Stimulated activated CD8-positive, alpha-beta memory T cell treated with anti-CD3 and anti-CD28 coated beads, Interleukin-4, amount 100 ng/mL, for 48 hours (primary cell): ENCODE measurements around the gene ADM.
A peak's percentile ranks its signal among the peaks of the same experiment; 100 is the strongest.

Source experiments
- DNase-seq: peaks from one replicate; pipeline ENCODE4 v3.0.0-alpha.2; 2020

ADM gene

DNA sequence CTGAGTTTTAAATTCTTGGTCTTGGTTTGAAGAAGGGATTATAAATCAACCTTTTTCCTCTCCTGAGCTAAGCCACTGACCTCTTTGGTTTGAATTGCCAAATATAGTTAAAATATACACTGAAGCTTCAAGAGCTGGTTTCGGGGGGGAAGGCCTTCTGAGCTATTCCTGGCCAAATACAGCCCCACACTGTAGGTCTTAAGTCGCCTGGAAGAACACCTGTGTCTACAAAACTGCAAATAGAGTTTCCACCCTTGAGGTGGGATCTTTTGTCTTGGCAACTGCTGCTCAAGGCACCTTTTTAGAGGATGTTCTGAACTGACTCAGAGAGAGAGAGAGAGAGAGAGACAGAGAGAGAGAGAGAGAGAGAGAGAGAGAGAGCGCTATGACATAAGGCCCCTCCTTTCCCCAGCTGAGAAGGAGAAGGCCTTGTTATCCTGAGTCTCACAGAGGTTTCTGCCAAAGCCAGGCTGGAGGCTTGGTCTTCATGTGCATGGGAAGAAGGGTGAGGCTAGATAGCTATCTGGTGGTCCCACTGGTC is 5.5 kb downstream of the ADM start:
- DNase-seq = no peak

DNA sequence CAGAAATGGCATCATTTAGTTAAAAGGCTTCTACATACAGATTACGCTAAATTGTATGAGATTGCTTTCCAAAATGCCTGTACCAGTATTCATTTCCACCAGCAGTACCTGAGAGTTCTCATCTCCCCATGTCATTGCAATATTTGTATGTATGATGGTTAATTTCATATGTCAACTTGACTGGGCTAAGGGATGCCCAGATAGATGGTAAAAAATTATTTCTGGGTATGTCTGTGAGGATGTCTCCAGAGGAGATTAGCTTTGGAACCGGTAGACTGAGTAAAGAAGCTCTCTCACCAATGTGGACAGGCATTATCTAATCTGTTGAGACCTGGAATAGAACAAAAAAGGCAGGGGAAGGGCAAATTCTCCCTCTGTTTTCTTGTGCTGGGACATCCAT is 6.9 kb downstream of the ADM start:
- no peak for DNase-seq

DNA sequence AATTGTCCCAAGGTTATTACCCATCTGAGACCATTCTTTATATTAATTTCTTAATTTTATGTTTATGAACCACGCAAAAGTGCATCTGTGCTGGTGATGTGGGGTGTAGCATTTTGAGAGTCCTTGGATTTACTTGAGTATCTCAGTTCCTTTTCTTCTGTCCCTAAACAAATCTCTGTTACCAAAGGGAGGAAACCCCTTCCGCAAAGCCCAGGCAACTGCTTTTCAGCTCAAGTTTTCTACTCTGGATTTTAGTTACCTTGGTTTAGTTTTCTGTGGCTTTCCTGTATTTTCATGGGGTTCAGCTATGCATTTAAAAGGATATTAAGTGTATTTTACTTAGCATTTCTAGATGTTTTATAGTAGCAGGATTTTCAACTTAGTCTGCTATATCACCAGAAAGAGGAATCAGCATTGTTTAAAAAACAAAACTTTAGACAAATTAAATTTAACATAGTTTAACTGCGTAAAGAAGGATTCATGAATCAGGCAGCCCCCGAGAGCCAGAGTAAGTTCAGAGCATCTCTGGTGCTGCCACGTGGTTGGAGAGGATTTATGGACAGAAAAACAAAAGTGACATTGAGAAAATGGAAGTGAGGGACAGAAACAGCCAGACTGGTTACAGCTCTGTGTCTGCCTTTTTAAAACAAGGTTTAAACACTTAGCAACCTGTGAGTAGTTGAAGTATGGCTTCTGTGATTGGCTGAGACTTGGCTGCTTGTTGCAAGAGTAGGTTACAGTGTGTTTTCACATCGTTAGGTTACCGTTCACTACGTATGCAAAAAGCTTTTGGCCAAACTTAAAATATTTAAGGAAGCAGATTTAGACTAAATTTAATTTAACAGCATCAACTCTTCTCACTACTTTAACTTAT is 9.6 kb downstream of the ADM start:
- no peak for DNase-seq

DNA sequence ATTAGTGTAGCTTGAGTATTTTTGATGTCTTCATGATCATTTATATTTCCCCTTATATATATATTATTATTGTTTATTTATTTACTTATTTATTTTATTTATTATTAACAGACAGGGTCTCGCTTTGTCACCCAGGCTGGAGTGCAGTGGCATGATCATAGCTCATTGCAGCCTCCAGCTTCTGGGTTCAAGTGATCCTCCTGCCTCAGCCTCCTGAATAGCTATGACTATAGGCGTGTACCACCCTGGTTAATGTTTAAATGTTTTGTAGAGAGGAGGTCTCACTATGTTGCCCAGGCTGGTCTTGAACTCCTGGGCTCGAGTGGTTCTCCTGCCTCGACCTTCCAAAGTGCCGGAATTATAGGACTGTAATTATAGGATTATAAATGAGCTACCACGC is 10.2 kb downstream of the ADM start:
- DNase-seq = no peak

DNA sequence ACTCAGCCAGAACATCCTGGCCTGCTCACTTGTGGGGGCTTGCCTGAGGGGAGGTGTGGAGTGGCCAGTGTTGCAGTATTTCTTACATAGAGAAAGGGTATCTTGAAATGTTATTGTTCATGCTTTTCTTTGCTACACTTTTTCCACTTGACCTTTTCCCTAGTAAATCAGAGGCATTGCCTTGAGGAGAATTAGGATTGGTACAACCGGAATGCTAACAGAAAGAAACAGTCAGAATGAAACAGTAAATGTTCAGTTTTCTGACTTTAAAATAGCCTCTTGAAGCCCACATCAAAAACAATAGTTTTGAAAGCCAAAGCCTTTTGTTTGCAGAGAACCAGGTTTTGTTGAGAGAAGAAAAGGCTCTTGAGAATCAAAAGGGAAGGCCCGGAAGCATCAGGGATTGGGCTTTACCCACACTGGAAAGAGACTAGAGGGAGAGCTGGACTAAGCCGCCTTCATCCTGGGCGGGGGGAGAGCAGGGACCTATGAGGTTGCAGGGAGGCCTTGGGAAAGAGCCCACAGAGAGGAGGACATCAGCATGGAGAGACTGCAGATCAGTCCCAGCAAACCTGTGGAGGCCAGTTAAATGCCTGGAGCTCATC is 12.4 kb downstream of the ADM start:
- no peak for DNase-seq

DNA sequence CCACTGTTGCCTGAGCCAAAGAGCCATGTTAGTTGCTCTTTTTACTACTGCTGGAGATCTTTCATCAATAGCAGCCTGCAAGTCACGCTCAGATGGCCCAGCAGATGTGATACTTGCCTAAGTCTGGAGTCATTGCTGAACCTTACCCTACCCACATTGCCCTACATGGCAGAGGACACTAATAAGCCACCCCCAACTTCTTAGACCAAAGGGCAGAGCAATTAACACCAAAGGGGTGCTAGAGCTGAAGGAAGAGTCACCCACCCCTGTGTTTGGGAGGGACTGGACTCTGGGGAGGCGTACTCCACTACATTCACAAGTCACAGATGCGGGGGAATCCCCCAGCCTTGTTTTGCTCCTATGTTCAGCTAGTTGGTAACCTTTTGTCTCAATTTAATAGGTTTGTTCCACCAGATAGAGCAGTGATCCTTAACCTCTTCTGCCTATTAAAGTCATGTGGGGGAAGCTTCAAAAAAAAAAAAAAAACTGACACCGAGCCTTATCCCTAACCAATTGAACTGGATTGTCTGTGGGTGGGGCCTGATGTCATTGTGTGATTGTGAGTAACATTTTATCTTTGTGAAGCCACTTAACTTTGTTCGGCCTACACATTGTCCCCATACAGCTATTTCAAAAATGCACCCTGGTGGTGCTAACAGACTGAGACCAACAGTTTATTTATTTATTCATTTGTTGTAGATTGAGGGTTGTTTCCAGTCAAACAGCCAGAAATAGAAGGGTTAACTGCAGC is 13.1 kb downstream of the ADM start:
- no peak for DNase-seq

DNA sequence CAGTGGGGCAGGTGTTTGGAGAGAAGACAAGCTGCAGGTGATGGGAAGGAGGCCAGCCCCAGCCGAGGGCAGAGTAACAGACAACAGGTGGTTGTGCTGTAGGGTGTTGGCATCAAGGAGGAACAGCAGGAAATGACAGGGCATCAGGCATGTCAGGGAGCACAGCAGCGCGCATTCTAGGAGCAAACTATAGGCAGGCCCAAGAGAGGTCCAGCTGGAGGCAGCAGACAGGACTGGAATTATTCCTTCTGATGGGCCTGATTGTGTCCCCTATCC is 13.6 kb downstream of the ADM start:
- no peak for DNase-seq

DNA sequence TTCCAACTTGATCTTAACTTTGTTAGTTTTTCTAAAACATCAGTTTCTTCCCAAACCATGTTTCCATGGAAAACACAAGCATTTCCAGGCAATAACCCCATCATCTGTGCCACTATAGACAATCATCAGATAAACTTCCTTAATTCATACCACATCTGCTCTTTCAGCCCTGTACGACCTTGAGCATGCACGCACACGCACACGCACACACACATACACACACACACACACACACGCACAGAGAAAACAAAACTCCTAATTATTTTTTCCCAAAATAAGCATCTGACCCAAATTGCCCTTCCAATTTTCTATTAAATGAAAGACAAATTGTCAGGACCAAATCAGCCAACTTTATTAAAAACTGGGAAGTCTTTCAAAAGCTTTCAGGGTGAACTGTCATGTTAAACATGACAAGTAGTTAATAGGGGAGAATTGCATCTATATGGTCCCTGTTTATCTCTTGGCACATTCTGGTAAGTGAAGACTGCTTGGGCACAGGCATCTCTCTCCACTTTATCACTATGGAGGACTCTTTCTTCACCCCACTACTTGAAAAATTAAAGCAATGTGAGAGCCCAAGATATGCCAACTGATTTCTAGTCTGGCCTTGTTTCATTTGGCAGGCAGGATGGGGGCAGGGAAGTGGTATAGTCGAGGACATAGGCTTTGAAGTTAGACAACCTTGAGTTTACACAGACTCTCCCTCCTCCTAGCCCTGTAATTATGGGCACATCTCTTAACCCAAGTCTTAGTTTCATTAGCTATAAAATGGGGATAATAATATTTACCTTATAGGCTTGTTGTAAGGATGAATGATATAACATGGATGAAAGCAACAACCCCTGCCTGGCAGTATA is 15.1 kb downstream of the ADM start:
- DNase-seq = no peak

DNA sequence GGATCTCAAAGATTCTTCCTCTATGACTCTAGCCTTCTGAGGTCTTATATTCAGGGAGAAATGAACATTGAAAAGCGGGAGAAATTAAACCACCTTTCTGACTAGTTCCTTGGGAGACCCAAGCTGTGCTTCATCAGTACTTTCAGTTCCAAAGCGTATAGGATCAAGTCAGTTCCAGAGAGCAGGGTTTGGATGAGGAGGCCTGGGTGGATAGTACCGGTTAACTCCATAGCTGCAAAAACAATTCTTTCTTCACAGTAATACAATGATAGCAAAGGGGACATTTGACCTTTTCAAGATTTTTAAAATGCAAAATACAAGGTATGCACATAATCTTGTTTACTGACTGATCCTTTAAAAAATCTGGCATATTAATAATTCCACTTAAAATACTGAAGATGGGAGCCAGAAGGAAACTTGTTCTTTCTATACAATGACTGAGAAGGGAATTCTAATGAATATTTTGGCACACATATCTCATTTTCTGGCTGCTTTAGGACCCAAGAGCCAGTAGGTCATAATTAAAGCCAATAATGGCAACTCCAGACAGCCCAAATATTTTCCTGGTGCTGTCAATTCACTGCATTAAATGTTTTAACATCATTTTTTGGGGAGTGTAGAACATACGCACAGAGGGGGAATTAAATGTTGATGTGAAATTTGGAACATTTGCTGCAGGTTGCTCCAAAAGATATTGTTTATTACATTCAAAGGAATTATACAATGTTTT is 16.0 kb downstream of the ADM start:
- DNase-seq = no peak

DNA sequence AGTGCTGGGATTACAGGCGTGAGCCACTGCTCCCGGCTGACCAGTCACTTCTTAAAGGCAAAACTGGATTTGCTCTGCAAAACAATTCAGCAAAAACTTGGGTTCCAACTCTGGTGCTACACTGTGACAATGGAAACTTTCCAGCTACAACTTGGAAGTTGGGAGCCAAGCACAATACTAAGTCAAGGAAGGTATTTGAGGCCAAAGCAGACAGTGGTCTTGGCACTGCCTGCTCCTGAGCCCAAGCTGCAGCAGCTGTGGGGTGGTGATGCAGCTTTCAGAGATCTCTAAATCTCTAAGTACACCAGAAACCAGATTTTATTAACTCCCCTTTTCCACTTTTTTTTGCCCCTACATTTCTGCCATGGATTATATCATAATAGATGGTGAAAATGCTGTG is 17.5 kb downstream of the ADM start:
- no peak for DNase-seq

DNA sequence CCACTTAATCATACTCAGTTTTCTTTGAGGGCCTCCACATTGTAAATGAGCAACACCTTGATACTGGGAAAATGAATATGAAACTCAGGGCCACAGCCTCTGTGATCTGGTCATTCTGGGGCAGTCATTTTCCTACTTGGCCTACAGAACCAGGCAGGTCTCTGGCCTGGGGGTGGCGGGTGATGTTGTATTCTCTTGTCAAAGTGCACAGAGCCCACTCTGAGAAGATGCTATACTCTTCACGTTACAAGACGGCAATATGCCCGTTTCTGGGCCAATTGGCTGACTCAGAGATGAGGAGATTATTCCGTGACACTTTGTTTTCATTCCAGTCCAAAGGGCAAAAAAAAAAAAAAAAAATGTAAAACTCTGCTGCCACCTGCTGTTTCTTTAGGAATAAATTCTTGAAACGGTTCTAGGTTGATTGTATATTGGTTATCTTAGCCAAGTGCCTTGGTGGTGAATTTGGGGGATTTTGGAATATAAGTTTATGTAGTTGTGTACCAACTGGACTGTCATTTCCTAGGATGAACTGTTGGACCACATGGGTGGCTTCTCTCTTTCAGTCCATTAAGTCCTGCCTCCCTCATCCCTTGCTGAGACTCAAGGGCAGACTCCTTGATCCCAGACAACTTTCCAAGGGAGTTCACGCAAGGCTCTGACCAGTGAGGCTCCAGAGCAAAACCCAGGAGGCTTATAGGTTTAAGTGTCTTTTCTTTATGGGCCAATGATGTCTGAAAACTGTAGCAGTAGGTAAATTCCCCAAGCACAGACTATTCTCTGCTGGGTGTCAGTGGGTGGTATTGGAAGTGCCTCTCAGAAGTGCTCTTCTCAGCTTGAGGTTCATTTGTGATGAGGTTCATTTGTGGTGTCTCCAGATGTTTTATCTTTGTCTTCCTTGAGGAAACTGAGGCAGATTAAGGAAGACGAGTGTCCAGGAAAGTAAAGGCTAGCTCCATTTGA is 18.2 kb downstream of the ADM start:
- peak; percentile 50 for DNase-seq

DNA sequence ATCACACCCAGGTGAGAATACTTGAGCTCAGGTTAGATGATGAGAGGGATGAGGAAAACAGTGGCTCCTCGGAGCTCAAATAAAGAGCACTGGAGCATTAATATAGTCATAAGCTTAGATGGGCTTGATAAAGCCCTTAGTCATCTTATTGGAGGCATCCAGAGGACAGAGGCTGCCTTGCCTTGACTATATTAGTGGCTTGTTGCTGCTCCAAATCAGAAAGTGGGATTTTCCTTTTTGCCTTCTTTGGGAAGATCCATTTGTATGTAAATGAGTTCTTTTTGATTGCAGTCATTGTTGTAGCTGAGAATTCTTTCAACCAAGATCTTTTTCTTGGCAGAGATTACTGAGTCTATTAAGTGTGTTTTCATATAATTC is 18.9 kb downstream of the ADM start:
- no peak for DNase-seq

DNA sequence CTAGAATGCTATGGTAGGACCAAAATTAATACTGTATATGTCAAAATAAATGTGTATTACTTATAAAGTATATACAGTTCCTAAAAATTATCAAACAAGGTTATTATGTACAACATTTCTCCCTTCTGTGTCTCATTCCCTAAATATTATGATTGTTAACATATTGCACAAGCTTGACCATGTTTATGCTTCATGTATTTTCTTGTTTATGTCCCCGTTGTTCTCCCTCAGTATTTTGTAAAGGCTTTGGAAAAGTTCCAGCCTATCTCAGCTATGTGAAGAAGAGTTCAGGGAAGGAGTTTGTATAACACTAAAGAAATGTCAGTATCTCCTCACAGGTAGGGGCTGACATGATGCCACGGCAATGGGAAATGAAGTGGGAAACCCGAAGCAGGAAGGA is 19.6 kb downstream of the ADM start:
- no peak for DNase-seq

DNA sequence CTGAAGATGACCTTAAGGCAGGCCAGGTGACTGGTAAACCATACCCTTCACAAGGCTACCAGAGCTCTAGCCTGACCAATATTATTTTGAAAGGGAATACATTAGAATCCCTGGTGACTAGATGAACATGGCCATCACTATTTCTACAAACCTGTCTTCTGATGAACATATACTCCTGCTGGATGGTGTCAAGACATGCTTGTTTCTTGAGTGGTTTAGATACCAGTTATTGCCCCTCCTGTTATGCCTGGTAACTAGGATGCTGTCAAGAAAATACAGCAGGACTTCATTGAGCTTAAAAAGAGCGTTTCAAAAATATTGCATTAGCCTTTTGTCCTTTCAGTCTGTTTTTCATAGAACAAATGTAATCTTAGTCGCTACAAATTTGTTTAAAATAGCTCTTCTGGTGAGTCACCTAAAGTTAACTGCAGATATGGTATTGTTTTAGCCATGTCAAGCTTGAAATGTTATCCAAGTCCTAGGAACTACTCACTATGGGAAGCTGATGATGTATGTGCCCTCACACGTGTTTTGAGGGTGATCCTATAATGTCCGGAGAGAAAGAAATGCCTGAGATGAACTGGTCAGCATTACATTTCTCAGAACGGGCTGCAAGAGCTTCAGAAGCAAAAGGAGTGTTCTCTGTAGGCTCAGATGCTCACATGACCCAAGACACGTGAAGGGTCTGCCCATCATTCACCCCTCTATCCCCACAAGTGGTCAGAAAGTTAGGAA is 20.6 kb downstream of the ADM start:
- no peak for DNase-seq

DNA sequence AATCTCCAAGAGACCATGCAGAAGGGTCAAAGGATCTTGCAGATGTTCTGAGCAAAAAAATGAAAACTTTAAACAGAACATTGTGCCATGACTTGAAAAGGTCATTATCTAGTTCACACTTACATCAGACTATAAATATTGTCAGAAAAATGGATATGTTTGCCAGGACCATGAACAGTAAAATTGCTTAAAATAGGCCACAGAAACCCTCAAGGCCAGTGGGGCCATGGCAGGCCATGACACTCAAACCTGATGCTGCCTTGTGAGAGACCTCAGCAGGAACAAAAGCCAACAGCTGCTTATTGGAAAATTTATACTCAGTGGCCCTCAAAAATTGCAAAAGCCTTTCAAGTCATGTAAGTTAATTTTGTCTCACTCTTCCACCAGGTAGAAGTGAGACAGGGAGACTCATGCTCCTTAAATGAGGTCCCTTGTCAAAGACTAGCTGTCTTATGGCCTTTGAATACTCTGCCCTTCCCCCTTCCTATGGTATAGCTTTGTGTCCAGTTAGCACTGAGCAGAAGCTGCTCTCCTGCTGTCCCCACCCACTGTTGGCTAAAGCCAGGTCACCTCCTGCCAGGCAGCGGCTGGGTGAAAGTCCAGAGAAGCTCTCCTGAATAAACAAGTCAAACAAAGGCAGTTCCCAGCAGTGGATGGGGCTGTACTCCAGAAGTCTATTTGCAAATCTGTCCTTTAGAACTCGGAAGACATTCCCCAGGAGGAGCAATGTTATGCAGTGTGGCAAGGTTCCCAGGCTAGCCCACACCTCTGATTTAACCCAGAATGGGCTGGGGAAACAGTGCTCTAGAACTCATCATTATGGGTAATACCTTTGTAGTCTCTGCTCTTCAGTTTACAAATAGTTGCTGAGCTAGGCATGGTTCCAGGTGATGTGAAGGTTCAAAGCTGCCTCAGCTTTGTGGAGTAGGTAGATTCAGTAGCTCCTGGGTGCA is 21.4 kb downstream of the ADM start:
- DNase-seq = no peak

DNA sequence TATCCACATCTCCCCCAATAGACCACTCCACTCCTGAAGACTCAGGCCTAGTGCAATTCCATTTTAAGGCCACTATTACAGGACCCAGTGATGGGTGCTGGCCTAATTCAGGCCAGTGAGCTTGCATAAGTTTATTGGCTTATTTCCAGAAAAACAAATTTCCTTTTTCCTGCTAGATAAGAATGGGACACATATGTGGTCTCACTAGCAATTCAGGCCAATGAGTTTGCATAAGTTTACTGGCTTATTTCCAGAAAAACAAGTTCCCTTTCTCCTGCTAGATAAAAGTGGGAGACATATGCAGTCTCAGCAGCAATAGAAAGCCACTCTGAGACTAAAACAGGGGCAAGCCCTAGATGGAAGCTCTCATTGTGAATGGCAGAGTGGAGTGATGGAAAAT is 22.4 kb downstream of the ADM start:
- DNase-seq = no peak

DNA sequence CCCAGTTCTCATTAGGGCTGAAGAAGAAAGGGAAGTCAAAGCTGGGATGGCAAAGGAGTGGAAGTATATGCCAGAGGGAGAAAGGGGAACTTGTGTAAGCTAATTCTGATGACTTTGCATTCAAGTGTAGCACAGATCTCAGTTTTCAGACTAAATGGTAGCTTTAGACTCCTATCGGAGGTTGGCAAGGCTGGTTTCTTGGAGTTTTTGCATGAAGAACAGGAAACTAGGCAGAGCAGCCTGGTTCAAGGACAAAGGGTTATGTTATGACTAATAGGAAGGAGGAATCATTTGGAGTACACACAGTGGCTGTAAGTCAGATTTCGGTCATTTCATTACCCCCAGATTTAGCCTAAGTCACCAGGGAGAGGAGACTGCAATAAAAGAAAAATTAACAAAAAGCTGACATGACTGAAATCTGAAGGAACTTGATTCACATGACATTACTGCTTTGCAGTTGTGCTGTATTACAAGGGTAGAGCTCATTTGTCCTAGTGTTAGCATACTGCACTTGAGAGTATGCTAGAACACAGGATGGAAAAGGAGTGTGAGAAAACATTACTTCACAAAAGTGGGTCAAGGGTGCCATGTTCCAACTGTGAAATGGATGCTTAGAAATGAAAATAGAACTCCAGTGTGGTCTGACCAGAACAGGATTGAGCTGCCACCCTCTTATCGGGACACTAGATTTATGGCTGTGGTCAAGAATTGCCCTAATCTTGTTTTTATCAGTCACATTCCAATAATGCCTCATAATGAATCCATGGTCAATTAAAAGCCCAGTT is 23.6 kb downstream of the ADM start:
- DNase-seq = no peak

DNA sequence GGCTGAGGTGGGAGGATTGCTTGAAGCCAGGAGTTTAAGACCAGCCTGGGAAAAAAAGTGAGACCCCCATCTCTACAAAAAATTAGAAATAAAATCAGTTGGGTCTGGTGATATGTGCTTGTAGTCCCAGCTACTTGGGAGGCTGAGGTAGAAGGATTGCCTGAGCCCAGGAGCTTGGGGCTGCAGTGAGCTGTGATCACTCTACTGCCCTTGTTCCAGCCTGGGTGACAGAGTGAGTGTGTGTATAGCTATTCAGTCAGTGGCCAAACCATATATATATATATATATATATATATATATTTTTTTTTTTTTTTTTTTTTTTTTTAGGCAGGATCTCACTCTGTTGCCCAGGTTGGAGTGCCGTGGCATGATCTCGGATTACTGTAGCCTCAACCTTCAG is 24.5 kb downstream of the ADM start:
- no peak for DNase-seq
